Activated T-helper 9 cell treated with anti-CD3 and anti-CD28 coated beads, Interleukin-2, amount 50 U/mL, for 16 hours (primary cell): ENCODE measurements around the gene NRP1.

Experiments used
- DNase-seq: peaks from one replicate; pipeline ENCODE4 v3.0.0-alpha.2; 2020; ENCODE audit warnings: low read depth

The NRP1 gene

DNA sequence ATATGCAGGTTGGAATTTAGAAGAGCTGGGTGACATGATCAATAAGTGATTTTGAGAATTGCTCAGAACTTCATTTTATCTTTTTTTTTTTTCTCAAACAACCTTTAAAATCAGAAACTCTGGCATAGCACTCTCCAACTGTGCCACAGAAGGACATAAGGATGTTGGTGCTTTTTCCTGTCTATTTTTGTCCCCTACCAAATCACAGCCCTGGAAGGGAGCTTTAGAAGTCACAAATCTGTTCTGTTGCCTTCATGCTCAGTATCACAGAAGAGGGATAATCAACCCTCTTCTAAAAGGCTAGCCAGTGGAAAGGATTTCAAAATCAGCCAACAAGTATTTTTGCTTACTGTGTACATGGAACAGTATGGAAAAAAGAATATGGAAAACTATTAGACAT, 14.8 kb upstream of the NRP1 start:
- DNase-seq = no peak

DNA sequence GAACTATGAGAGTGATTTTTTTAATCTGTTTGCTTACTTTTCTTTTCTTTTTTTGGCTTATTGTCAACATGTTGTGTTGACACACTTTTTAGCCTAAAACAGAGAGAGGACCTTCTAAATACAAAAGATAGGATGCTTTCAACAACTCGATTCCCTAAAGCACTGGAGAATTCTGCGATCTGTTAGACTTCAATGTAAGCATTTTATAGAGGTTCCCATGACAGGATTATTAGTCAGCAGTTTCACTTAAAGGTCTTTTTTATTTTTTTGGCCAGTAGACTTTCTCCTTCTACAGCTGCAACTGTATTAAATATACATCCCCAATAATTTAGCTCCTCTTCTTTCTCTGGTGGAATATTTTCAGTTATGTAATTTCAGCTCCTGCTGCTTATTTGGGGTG, 12.7 kb upstream of the NRP1 start:
- no peak for DNase-seq

DNA sequence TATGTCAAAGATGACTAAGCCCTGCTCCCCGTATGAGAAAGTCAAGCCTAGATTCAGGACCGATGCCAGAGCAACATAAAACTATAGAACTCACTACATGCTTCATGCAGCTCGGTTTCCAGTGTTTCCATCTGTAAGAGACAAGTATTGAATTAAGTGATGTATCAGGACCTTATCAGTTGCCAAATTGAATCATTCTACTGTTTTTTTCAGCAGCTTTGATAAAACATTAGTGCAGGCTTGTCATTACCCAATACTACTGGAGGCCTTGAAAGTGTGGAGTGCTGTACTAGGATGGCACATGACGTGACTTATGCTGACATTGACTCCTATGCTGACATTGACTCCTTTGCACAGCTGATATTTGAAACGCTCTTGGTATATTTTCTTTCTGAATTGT, 10.8 kb upstream of the NRP1 start:
- DNase-seq = no peak

DNA sequence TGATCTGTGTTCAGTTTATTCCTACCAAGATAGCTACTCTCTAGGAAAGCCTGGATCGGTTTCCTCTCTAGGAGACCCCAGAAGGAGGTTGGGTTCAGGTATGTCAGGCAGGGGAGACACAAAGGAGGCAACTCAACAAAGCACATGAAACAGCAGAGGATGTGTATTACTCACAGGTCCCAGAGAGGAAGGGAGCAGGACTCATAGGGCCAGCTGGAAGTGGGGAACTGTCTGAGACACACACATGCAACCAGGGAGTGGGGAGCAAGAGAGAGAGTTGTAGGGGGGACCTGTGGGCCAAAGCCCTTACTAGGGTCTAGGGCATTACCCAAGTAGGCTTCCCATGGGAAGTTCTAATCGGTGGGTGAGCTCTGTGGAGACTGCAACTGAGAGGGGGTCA, 10.2 kb upstream of the NRP1 start:
- no peak for DNase-seq

DNA sequence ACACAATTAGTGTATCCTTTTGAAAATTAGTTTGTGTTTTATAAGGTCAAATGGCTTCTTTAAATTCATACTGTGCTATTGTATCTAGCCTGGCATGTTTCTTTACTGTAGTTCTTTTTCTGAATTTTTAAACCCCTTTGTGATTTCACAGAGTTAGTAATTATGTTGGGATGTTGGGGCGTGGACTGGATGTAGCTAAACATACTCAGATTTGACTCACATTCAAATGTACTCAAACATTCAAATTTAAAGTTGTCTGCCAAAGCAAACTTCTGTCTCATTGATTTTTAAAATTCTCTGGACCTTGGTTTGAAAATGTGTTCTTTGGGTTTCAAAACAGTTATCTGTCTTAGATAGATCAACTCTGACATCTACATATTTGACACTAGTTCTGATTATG, 7.2 kb upstream of the NRP1 start:
- DNase-seq = no peak

DNA sequence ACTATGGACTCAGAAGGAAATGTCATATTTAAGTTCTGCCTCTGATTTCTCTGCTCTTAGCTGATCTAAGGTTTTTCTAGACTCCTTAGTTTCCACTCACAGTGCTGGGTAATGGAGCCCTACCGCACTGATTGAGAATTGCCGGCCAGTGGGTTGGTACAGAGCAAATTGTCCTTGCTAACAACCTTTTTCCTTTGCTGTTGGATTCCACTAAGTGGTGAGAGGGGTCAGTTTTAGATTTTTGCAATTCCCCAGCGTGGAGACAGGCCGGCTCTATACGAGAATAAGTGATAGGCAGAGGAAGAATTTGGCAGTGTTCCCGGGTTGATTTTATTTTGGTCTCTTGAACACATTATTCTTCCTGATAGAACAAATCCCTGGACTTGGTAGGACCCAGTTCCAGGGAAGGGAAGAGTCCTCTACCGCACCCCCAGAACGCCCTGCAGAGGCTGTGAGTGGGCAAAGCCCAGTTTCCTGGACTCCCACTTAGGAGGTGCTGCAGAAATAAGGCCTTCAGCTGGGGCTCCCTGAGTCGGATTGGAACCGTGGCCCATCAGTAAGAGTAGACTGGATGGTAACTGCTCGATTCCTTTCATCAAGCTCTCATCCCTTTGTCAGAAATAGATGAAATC, 3.0 kb upstream of the NRP1 start:
- DNase-seq = no peak

DNA sequence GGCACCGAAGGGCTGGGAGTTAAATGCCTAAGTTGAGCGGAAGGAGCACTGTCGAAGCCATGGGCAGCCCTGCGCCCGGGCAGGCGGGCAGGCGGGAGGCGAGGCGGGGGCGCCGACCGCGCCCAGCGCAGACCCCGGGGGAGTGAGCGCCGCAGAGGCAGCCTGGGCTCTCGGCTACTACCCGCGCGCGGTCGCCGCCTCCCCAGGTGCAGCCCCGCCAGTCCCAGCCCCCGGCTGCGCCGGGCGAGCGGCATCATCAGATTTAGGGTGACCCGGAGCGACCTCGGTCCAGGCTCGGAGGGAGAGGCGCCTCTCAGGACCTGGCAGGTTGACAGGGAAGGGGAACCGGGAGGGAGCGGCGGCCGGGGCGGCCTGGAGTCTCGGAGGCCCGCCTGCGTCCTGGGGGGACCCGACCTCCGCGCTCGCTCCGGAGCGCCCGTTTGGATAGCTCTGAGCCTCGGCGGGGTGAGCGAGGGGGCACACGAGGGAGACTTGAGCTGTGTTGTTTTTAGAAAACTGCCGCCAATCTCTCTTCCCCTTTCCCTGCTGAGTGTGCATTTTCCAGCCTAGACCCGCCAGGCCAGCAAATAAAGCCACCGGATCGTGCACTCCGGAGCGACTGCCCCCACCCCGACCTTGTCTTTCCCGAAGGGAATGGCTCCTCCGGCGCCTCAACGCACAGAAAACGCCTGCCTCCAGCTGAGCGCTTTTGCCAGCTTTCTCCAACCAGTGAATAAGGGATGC, 2.3 kb upstream of the NRP1 start:
- no peak for DNase-seq

DNA sequence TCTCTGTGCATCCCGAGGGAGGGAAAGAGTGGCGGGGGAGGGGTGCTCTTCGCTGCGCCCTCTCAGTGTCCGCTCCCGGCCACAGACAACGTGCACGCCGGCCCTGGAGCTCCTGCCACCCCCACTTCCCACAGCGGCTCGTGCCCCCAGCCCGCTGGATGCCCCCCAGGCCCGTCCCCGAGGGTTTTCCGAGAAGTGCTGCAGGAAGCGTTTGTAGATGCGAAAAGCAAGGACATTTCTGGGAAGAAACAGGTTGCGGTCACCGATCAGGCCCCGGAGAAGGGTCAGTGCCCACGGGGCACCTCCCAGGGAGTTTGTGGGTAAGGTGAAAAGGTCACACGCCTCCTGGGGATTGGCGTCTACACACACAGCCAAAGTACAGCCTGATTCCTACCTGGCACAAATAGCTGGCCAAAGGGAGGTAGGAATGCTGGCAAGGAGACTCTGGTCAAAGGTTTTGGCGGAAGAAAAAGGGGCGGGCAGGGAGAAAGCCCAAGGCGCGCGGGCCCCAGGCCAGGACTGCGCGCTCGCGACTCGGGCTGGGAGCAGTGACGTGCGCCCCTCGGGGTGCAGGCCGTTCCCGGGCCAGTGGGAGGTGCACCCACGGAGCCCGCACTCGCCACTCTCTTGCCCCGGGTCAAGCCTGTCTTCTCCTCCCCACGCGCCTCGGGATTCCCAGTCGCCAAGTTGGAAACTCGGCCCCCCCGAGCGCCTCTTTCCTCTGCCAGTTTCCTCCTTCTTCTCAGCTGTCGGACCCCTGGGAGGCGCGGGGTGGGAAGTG, 1.5 kb upstream of the NRP1 start:
- DNase-seq = no peak

DNA sequence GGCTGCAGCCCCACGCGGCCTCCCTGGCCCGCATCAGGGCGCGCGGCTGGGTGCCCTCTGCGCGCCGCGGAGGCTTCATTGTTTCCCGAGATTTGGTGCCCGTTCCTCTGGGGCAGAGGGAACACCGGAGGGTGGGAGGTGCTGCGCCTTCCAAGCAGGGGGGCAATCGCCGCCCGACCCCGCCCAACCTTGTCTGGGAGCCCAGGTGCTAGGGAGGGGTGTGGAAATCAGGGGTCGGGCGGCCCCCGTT, 1.0 kb upstream of the NRP1 start:
- no peak for DNase-seq

DNA sequence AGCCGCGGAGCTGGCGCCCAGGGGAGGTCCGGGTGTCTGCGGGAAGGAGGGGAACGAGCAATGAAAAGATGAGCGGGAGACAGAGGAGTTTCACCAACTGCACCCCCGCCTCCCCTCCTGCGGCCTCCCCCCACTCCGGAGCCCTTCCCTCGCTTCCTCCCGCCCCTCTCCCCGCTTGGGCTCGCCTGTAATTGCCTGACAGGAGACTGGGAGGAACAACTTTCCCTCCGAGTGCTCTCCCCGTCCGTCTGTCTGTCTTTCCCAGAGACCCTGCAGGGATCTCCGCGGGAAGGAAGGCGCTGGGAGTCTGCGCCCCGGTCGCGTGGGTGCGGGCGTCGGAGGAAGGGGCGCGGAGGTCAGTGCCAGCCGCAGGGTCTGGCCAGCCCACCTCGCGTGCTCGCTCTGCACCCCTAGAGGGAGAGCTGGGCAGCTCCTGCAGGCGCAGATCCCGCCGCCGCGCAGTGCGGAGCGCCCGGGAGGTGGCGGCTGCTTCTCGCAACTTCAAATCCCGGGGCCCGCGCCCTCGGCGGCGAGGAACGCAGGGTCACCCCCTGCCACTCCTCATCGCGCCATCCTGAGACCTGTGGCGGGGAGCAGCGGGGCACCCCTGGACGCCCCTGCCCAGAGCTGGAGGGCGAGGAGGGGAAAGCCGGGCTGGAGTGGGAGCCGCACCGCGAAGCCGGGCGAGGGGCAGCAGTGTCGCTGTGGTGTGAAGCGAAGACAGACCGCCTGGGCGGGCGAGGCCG, 511 bp upstream of the NRP1 start:
- DNase-seq = no peak

DNA sequence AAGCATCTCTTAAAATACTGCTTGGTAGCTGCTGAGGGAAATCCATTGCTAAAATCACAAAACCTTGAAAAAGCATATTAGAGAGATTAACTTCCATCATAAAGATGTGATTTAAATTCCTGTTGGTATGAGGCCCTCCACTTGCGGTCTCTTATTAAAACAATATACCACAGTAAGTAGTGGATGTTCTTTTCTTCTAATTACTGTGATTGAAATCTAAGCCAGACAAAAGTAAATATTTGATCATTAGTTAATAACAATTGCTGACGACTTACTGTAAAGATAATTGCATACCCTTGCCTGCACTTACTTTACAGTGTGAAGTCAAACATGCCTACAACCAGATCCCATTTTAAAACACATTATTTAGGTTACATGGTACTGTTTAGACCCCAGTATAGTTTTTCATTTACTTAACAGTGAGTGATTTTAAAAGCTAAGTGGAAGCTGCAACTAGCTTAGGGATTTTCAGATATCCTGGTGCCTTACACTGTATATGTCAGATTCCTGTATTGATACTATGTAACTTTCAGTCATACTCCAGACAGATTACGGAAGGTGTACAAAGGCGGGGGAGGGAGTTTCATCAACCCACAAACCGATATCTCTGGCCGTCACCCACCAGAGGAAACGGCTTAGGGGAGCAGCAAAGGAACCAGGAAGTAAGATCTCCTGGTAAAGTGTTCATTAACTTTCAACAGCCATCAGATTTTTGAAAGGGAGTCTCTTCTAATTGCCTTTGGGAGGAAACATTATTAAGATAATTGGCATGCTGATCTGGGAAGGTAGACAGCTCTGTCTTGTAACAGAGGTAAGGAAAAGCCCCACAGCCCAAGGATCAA, 986 bp downstream of the NRP1 start:
- DNase-seq = no peak

DNA sequence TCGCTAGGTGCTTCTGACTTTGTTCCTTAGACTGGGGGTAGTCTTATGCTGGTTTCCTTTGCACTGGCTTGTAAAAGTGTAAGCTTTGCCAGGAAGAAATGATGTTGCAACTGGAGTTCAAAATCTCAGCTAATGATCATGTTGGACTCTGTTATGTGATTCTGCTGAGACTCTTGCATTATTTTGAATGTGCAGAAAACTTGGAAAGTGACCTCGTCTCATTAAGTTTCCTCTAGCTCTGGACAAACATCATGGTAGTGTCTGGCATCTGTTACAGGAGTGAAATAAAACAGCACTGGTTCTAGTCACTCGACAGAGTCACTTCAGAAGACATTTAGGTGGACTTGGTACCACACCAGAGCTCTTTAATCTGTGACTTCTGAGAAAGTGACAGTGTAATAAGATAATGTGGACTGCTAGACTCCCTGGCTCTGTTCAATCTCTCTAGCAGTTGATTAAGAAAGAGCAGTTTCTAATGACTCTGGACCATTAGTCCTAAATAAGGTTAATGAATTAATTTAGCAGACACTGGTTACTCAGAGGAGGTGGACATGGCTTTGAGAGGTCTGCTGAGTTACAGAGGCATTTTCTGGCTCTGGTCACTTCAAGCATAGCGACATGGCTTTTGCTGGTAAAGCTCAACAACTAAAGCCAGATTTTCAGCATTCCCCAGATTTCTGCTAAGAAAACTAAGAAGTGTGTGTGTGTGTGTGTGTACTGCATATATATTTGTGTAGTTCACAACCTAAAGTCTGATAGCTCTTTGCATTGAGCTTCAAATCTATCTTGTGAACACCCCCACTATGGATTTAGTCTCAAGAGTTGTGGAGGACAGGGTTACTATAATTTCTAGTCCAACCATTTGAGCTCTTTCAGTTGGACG, 2.0 kb downstream of the NRP1 start:
- DNase-seq = no peak

DNA sequence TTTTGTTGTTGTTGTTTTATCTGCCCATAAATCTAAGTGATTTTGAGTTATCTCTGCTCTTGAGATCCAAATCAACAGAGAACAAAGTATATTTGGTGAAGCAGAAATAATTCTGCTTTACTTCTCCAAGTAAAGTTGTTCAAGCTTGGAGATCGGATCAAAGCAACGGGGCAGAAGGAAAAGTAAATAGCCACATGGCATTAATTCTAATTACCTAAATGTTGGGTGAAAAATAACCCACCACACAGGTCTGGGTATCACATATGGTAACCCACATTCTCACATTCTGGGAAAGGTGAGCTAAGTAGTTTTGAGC, 3.1 kb downstream of the NRP1 start:
- DNase-seq = no peak

DNA sequence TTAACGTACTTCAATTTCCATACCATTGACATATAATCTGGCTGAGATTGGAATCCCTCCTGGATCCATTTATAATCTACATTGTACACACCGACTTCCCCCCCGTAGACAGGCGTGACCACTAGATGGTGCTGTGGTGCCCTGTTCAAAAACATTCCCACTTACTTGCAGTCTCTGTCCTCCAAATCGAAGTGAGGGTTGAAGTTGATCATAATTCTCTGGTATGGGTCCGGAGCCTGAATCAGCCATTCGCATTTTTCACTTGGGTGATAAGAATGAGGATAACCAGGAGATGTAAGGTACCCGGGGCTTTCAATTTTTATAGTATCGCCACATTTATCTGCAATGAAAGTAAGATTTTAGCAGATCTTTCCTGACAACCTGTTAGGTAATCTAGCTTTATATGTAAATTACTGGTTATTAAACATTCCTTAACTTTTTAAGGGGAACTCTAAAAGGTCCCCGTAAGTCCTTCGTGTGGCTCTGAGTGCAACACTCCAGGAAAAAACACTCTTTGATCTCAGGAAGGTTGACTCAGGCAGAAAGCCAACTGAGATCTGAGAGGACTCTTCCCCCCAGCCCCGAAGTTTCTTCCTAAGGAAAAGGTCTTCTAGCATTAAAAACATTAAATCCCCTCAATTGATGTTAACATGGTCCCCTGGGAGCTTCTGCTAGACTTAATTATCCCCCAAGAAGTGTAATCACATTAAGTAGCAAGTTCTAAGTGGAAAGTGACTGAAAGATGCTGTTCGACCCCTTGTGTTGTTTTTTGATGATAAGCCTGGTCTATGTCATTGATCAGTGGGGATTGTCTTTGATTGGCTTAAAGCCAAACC, 3.7 kb downstream of the NRP1 start:
- peak; percentile 64 for DNase-seq

DNA sequence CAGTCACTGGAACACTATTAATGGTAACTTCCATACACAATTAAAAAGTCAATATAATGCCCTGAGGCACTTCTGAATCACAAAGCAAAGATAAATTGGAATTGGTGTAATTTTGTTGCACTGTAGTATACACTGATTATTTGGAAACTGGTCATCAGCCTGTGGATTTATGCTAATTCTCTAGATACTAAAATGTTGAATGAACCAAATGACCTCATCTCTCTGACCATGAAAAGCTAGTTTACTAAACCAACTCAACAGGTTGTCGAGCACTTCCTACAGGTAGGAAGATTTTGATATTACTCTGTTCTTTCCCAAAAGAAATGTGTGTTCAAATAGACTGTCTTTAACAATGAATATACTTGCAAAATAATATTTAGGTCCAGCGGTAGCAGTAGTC, 5.3 kb downstream of the NRP1 start:
- no peak for DNase-seq

DNA sequence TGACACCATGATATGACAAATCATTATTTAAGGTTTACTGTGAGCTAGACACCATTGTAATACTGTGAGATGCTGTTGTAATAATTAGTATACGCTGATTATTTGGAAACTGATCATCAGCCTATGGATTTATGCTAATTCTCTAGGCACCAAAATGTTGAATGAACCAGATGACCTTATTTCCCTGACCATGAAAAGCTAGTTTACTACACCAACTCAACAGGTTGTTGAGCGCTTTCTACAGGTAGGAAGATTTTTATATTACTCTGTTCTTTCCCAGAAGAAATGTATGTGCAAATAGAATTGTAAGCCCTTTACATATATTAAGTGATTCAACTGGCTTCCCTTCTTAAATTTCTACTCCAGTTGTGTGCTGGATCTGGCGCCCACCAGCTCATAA, 6.2 kb downstream of the NRP1 start:
- DNase-seq = no peak

DNA sequence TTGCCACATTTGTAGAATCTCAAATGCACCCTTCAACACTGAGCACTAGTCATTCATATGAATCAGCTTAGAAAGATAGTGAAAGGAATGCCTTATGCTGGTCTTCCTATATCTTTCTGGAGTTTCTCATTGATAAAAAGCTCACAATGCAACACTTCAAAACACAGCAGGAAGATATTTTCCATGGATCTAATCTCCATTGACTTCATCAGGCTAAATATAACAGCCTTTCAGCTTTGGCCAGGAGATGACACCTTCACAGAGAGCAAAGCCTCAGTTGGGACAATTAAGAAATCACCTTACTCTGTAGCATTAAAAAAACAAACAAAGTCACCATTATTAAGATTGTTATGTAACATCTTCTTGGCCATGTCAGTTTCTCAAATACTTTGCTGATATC, 6.7 kb downstream of the NRP1 start:
- DNase-seq = no peak

DNA sequence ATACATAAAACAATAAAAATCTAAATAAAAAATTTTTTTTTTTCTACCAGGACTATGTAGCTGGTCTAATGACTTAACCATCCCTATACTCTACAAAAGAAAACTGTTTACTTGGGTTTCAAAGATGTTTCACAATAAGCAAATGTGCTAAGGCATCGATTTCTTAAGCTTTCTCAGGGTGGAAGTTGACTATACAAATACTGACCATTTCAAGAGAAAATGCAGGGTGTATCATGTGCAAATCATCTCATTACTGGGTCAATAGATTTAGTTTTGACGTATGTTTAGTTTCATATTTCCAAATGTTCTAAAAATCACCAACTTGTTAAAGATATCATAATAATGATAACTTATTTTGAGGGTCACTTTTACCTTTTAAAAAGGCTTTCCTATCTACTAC, 7.5 kb downstream of the NRP1 start:
- DNase-seq = no peak

DNA sequence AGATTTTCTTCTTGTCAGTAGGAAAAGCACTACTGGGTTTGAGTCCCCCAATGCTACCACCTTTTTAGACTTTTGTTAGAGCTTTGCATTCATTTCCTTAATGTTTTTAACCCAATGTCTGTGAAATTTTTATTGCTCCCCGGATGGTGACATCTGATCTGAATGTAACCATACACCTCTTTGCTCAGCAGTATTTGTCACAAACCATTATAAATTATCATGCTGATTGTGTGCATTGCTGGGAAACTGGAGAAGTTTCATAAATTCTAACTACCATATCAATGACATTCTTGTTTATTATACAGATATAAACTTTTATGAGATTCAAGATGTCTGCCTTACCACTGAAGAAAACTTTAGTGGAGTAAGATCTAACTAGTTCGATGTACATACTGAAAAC, 8.5 kb downstream of the NRP1 start:
- DNase-seq = no peak

DNA sequence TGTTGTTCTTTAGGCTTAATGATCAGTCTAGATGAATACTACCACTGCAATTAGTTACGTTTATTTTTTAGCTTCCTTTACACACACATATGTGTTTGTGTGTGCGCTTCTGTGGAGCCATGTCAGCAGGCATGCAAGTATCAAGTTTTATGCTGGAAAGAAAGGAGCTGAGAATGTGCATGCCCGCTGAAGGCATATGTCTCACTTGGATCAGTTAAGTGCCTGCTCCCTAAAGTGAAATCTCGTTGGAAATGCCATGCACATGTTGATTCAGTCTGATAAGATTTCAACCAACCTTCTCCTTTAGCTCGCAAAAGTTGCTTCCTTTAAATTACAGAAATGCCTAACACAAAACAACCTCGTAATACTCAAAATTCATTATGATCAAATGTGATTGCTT, 10.7 kb downstream of the NRP1 start:
- DNase-seq = no peak
